PFSK-1 (cell line): ENCODE data around the gene R3HDM1.

Experiments
- POLR2AphosphoS5 ChIP-seq: IDR thresholded peaks from 2 replicates; pipeline ENCODE4 v1.6.1; 2012; ENCODE audit warnings: low read depth, mild to moderate bottlenecking, control low read depth, low read length, moderate library complexity
- REST ChIP-seq, 2 experiments: IDR thresholded peaks; 2 replicates each; pipeline versions ENCODE4 v1.6.1 to v1.8.0; 2011 to 2012; ENCODE audit warnings: low read depth in 2 of 2, low read length in 2 of 2, control low read depth in 1 of 2, inconsistent platforms in 1 of 2, mild to moderate bottlenecking in 1 of 2, moderate library complexity in 1 of 2; ENCODE audit not compliant: insufficient read depth in 1 of 2
- SIN3A ChIP-seq: IDR thresholded peaks from 2 replicates; pipeline ENCODE4 v1.6.1; 2012; ENCODE audit warnings: mild to moderate bottlenecking, low read length, moderate library complexity, borderline replicate concordance; ENCODE audit not compliant: insufficient read depth
- TAF1 ChIP-seq: IDR thresholded peaks from 2 replicates; pipeline ENCODE4 v1.6.1; 2012; ENCODE audit warnings: low read length, control low read depth, borderline replicate concordance; ENCODE audit not compliant: insufficient read depth

DNA sequence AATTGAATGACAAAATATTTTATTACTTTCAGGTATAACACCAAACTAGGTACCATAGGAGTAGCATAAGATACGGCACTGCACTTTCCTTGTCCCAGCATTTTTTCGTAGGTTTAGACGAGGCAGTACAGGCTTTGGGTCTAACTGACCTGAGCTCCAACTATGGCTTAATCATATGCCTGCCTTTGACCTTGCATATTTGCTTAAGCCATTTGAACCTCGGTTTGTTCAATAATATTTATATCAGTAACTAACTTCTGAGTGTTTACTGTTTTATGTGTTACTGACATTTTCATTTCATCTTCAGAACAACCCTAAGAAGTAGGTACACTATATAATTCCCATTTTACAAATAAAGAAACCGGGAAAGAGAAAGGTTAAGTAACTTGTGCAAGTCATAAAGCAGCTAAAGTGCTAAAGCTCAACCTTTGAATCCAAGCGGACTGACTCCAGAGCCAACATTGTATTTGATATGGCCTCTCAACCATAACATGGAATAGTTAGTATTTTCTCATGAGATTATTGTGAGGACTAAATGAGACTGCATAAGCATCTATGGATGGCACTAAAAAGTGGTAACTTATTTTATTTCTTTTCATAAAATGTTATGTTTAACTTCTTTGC is 104.0 kb downstream of the R3HDM1 start:
- TF ChIP-seq REST (IDR thresholded peaks at IDR 0.05; ENCODE audit: insufficient read depth in 1 of 2, low read depth in 2 of 2, low read length in 2 of 2) (no peak), POLR2AphosphoS5 (no peak), TAF1 (no peak), SIN3A (no peak)
